Cardiac muscle cell (in vitro differentiated cells and primary cell): ENCODE measurements around the gene DHRS2. TPM values are rescaled to one million over a fixed set of nuclear protein-coding genes. Genes with fewer than 3 reads are reported as not detected.

Experiments used
- DNase-seq, 2 donors: peaks; one replicate each; pipeline versions ENCODE4 v3.0.0 to v3.0.0-alpha.2; 2010 to 2017; ENCODE audit warnings: low read depth in 1 of 2, low spot score in 1 of 2
- H3K27ac ChIP-seq: fragments of 200-600 bp; sonication (generic); 2 replicates; pipeline ENCODE4 v1.5.1; 2016
- H3K27me3 ChIP-seq: fragments of 200-600 bp; sonication (generic); 2 replicates; pipeline ENCODE4 v1.6.0; 2016; ENCODE audit warnings: control low read depth
- H3K36me3 ChIP-seq: fragments of 200-600 bp; sonication (generic); 2 replicates; pipeline ENCODE4 v1.5.1; 2016; ENCODE audit warnings: control low read depth
- H3K4me1 ChIP-seq: fragments of 200-600 bp; sonication (generic); 2 replicates; pipeline ENCODE4 v1.8.1; 2017; ENCODE audit warnings: low read depth, mild to moderate bottlenecking, mixed run types
- H3K4me3 ChIP-seq: fragments of 200-600 bp; sonication (generic); 2 replicates; pipeline ENCODE4 v1.5.1; 2016; ENCODE audit warnings: mild to moderate bottlenecking
- H3K9me3 ChIP-seq: fragments of 200-600 bp; sonication (generic); 2 replicates; pipeline ENCODE4 v1.5.1; 2017; ENCODE audit warnings: low read depth, mild to moderate bottlenecking, control low read depth
- polyA plus RNA-seq: library from polyadenylated mRNA; unstranded; fragments of >200 nt; fragmentation: Nextera tagmentation; extraction: Ambion mirVana; gene quantifications from 2 replicates; pipeline ENCODE4 v1.2.1, GENCODE V29; 2016
- total RNA-seq: library from RNA; depleted of rRNA; stranded (reverse); fragments of >200 nt; gene quantifications from 2 replicates; pipeline ENCODE4 v1.2.3, GENCODE V29; 2016
- TF ChIP-seq, protein P1 (sequence below): IDR thresholded peaks from 2 replicates; pipeline ENCODE4 v1.5.1; 2012; ENCODE audit warnings: low read depth, mild to moderate bottlenecking, low read length

Gene DHRS2
- total and polyA plus RNA-seq, 2 experiments from 2014 or later, result 0.97 TPM; not detected in 1

DNA sequence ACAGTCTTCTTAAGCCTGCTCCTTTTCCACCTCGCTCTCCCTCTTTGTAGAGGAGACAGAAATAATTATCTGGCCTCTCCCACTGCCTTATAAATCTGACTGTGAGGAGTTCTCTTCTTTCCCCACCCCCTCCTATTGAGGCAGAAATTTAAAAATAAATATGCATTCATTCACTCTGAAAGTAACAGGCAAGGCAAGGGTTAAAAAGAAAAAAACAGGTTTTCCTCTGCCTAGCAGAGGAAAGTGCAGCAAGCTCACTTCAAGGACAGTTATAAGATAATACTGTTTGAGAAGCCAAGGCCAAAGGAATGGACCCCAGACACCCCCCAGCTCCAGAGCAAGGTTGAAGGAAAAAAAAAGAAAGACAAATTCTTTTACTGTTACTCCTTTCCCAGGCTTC lies 56.3 kb downstream of the DHRS2 start:
- TF ChIP-seq, protein P1, sequence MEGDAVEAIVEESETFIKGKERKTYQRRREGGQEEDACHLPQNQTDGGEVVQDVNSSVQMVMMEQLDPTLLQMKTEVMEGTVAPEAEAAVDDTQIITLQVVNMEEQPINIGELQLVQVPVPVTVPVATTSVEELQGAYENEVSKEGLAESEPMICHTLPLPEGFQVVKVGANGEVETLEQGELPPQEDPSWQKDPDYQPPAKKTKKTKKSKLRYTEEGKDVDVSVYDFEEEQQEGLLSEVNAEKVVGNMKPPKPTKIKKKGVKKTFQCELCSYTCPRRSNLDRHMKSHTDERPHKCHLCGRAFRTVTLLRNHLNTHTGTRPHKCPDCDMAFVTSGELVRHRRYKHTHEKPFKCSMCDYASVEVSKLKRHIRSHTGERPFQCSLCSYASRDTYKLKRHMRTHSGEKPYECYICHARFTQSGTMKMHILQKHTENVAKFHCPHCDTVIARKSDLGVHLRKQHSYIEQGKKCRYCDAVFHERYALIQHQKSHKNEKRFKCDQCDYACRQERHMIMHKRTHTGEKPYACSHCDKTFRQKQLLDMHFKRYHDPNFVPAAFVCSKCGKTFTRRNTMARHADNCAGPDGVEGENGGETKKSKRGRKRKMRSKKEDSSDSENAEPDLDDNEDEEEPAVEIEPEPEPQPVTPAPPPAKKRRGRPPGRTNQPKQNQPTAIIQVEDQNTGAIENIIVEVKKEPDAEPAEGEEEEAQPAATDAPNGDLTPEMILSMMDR, result no peak
- DNase-seq, result peak in 1 of 2 donors; percentile 41
- Histone ChIP-seq H3K27me3 (no peaks in the 10 kb centered on the region), H3K36me3 (no peaks in the 10 kb centered on the region), H3K27ac (peak overlapping the region; percentile 83), H3K4me1 (peaks cover 48% of the 10 kb centered on the region), H3K9me3 (no peaks in the 10 kb centered on the region), H3K4me3 (no peak overlapping the region)

DNA sequence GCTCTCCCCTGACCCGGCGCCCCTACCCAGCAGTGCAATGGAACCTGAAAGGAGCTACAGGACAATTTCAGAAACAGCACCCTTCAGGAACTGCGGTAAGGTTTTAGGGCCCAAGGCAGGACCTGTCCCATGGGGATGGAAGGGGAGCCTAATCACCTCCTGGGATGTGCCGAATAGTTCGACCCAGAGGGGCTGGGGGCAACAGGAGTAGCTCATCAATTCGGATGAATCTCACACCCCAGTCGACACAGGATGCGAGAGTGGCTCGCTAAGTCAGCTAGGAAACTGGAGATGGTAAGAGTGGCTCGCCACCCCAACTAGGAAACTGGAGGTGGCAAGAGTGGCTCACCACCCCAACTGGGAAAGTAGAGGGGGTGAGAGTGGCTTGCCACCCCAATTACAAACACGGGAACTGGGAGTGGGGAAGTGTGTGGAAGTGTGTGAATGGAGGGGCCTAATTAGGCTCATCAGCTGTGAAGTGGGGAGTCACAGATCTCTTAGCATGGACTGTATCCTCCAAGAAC lies 57.1 kb downstream of the DHRS2 start:
- peaks cover 51% of the 10 kb centered on the region for H3K4me1 ChIP-seq
- TF ChIP-seq, protein P1, result no peak
- no peaks in the 10 kb centered on the region for H3K36me3 ChIP-seq
- peak overlapping the region; percentile 83 for H3K27ac ChIP-seq
- no peaks in the 10 kb centered on the region for H3K9me3 ChIP-seq
- no peaks in the 10 kb centered on the region for H3K27me3 ChIP-seq
- H3K4me3 ChIP-seq, result no peak overlapping the region
- no peak for DNase-seq

DNA sequence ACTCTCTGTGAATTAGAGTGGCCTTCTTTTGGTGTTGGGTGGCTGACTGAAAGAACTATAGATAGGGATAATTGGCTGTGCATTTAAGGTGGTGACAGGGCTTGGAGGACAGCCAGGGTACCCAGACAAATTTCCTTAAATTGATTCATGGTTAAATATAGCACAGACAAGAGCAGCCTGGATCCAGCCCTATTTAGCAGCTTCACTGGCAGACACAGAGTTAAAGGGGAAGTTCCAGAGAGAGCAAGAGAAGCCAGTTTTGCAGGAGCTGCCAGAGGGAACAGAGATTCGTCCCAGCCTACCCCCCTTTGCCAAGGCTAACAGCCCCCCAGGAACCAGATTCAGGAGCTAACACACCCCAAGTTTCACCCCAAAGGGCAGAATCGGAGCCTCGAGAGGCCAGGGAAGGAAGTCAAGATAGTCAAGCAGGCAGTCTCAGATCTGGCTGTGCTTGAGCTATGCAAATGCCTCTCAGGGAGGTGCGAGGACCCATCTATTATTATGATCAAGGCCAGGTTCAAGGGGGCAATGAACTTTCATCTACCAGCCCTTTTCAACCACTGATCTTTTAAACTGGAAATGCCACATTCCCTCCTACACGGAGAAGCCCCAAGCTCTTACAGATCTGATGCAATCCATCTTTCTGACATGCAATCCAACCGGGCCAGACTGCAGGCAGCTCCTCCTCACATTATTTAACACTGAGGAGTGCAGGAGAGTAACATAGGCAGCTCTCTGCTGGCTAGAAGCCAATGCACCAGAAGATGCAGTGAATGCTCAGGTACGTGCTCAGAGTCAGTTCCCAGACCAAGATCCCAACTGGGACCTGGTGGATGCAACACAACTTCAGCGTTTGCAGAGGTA lies 58.2 kb downstream of the DHRS2 start:
- peak; percentile 74 to 85 for DNase-seq
- H3K36me3 ChIP-seq, result no peaks in the 10 kb centered on the region
- H3K27me3 ChIP-seq, result no peaks in the 10 kb centered on the region
- TF ChIP-seq, protein P1, result no peak
- peak overlapping the region; percentile 21 for H3K4me3 ChIP-seq
- H3K4me1 ChIP-seq, result peaks cover 58% of the 10 kb centered on the region
- H3K9me3 ChIP-seq, result no peaks in the 10 kb centered on the region
- peak overlapping the region; percentile 83 for H3K27ac ChIP-seq

Other genes starting within 250 kb of the DHRS2 start
- gene MYH6, start 228.1 kb upstream of the DHRS2 start, total RNA-seq, result 4,520 and 8,484 TPM in 2 replicates
- gene MYH6, start 228.1 kb upstream of the DHRS2 start, polyA plus RNA-seq, result 2,795 and 4,145 TPM in 2 replicates
- 82.8 and 134 TPM in 2 replicates for gene MYH7, start 200.7 kb upstream of the DHRS2 start, total RNA-seq
- gene MYH7, start 200.7 kb upstream of the DHRS2 start, polyA plus RNA-seq, result 66.2 and 117 TPM in 2 replicates
- 35.6 and 43.3 TPM in 2 replicates for gene NGDN, start 166.7 kb upstream of the DHRS2 start, total RNA-seq
- 66.9 and 80.3 TPM in 2 replicates for gene NGDN, start 166.7 kb upstream of the DHRS2 start, polyA plus RNA-seq
- 3.9 and 4.2 TPM in 2 replicates for gene ZFHX2, start 84.6 kb upstream of the DHRS2 start, total RNA-seq
- 5.6 TPM in 2 replicates for gene ZFHX2, start 84.6 kb upstream of the DHRS2 start, polyA plus RNA-seq
- gene THTPA, start 80.1 kb upstream of the DHRS2 start, total RNA-seq, result 47.6 and 58.6 TPM in 2 replicates
- gene THTPA, start 80.1 kb upstream of the DHRS2 start, polyA plus RNA-seq, result 31.3 and 45.2 TPM in 2 replicates
- gene AP1G2, start 68.6 kb upstream of the DHRS2 start, total RNA-seq, result 61.2 and 123 TPM in 2 replicates
- gene AP1G2, start 68.6 kb upstream of the DHRS2 start, polyA plus RNA-seq, result 141 and 168 TPM in 2 replicates
- gene JPH4, start 57.6 kb upstream of the DHRS2 start, total RNA-seq, result 0.39 and 0.63 TPM in 2 replicates
- gene JPH4, start 57.6 kb upstream of the DHRS2 start, polyA plus RNA-seq, result 0.53 and 1.4 TPM in 2 replicates